ENCODE results near the gene LAMTOR1.
A peak's percentile ranks its signal among the peaks of the same experiment; 100 is the strongest.

Gene LAMTOR1

DNA sequence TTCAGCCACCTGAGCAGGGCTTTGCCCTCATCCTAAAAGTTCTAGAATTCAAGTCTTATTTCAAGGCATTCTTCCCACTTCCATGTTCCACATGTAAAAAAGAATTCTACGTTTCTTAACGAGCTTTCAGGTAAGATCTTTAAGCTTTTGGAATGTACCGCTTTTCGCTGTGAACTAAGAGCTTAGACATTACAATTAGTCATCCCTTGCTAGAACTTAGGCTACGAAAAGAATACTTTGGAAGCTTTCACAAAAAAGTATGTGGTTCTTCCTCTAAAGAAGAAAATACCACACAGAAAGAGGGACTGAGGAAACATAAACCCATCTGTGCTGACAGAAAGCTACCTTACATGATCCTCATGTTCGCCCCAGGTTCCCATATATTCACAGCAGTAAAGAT lies 24.6 kb downstream of the LAMTOR1 start:
- H3K4me3 ChIP-seq (ENCODE audit: low read depth, low read length) = peak overlapping the region; percentile 56
- in situ Hi-C loops (cut with HindIII; ENCODE audit: low sequenced_read_pairs) = no loop called here
- DNase-seq (ENCODE audit: low read depth, low spot score) = no peak
- TF ChIP-seq, protein P1, sequence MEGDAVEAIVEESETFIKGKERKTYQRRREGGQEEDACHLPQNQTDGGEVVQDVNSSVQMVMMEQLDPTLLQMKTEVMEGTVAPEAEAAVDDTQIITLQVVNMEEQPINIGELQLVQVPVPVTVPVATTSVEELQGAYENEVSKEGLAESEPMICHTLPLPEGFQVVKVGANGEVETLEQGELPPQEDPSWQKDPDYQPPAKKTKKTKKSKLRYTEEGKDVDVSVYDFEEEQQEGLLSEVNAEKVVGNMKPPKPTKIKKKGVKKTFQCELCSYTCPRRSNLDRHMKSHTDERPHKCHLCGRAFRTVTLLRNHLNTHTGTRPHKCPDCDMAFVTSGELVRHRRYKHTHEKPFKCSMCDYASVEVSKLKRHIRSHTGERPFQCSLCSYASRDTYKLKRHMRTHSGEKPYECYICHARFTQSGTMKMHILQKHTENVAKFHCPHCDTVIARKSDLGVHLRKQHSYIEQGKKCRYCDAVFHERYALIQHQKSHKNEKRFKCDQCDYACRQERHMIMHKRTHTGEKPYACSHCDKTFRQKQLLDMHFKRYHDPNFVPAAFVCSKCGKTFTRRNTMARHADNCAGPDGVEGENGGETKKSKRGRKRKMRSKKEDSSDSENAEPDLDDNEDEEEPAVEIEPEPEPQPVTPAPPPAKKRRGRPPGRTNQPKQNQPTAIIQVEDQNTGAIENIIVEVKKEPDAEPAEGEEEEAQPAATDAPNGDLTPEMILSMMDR (IDR thresholded peaks at IDR 0.05; ENCODE audit: low read depth, low read length) = no peak

GRCh38 chr11:72075756-72076155 lies 27.3 kb downstream of the LAMTOR1 start:
- DNase-seq (ENCODE audit: low read depth, low spot score) = no peak
- no peak overlapping the region for H3K4me3 ChIP-seq (ENCODE audit: low read depth, low read length)
- TF ChIP-seq, protein P1 (IDR thresholded peaks at IDR 0.05; ENCODE audit: low read depth, low read length) = no peak
- in situ Hi-C loops (cut with HindIII; ENCODE audit: low sequenced_read_pairs) = no loop called here

- H3K4me3 ChIP-seq (ENCODE audit: low read depth, low read length) = no peak overlapping the region
- in situ Hi-C loops (cut with HindIII; ENCODE audit: low sequenced_read_pairs) = no loop called here
- TF ChIP-seq, protein P1 (IDR thresholded peaks at IDR 0.05; ENCODE audit: low read depth, low read length) = no peak
- DNase-seq (ENCODE audit: low read depth, low spot score) = no peak
These were observed 28.0 kb downstream of the LAMTOR1 start for GRCh38 chr11:72075109-72075508.

GRCh38 chr11:72072348-72072747 lies 30.7 kb downstream of the LAMTOR1 start:
- in situ Hi-C loops (cut with HindIII; ENCODE audit: low sequenced_read_pairs) = no loop called here
- no peak overlapping the region for H3K4me3 ChIP-seq (ENCODE audit: low read depth, low read length)
- TF ChIP-seq, protein P1 (IDR thresholded peaks at IDR 0.05; ENCODE audit: low read depth, low read length) = no peak
- DNase-seq (ENCODE audit: low read depth, low spot score) = peak; percentile 83

GRCh38 chr11:72070491-72070890 lies 32.6 kb downstream of the LAMTOR1 start:
- DNase-seq (ENCODE audit: low read depth, low spot score) = no peak
- in situ Hi-C loops (cut with HindIII; ENCODE audit: low sequenced_read_pairs) = no loop called here
- TF ChIP-seq, protein P1 (IDR thresholded peaks at IDR 0.05; ENCODE audit: low read depth, low read length) = no peak
- no peak overlapping the region for H3K4me3 ChIP-seq (ENCODE audit: low read depth, low read length)

- no peak overlapping the region for H3K4me3 ChIP-seq (ENCODE audit: low read depth, low read length)
- in situ Hi-C loops (cut with HindIII; ENCODE audit: low sequenced_read_pairs) = no loop called here
- peak; percentile 78 for DNase-seq (ENCODE audit: low read depth, low spot score)
- TF ChIP-seq, protein P1 (IDR thresholded peaks at IDR 0.05; ENCODE audit: low read depth, low read length) = no peak
These were observed 33.3 kb downstream of the LAMTOR1 start for GRCh38 chr11:72069787-72070251.

DNA sequence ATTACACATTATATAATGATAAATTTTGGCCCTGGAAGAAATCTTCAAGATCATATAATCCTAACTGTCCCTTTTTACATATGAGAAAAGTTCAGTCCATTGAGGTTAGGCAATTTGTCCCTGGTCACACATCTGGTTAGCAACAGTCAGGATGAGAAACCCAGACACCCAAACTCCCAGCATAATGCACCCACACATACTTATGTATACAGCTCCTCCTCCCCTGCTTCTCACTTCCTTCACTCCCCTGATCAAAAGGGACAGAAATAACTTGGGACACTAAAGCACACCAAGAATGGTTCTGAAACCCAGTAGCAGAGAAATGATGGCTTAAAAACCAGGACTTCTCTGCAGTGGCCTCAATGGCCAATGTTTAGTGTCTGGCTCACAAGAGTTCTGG lies 33.9 kb downstream of the LAMTOR1 start:
- in situ Hi-C loops (cut with HindIII; ENCODE audit: low sequenced_read_pairs) = no loop called here
- no peak overlapping the region for H3K4me3 ChIP-seq (ENCODE audit: low read depth, low read length)
- DNase-seq (ENCODE audit: low read depth, low spot score) = no peak
- TF ChIP-seq, protein P1 (IDR thresholded peaks at IDR 0.05; ENCODE audit: low read depth, low read length) = no peak

Data from astrocyte of the spinal cord (primary cell).